Neuron (in vitro differentiated cells): ENCODE measurements around the gene FHDC1.

Experiments
- H2AFZ ChIP-seq: one replicate; pipeline ENCODE4 v1.6.1; 2013; ENCODE audit warnings: low read depth, mild to moderate bottlenecking, inconsistent platforms, low read length, moderate library complexity
- H3K27me3 ChIP-seq: one replicate; pipeline ENCODE4 v1.6.1; 2013; ENCODE audit warnings: low read length; ENCODE audit not compliant: insufficient read depth
- H3K36me3 ChIP-seq: one replicate; pipeline ENCODE4 v1.6.1; 2013; ENCODE audit warnings: low read length; ENCODE audit not compliant: insufficient read depth
- H3K4me1 ChIP-seq: one replicate; pipeline ENCODE4 v1.6.1; 2013; ENCODE audit warnings: low read length; ENCODE audit not compliant: insufficient read depth
- H3K4me3 ChIP-seq: 2 replicates; pipeline ENCODE4 v1.5.1; 2013; ENCODE audit warnings: mild to moderate bottlenecking, low read length, moderate library complexity
- H3K9me3 ChIP-seq: one replicate; pipeline ENCODE4 v1.6.1; 2013; ENCODE audit warnings: low read length

Gene FHDC1

DNA sequence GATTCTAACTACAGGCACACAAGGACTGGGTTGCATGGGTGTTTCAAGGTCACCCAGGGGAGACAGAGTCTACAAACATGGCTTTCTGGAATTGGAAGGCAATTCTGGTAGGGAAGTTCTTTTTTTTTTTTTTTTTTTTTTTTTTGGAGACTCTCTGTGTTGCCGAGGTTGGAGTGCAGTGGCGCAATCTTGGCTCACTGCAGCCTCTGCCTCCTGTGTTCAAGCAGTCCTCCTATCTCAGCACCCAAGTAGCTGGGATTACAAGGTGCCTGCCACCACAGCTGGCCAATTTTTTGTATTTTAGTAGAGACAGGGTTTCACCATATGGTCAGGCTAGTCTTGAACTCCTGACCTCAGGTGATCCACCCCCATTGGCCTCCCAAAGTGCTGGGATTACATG is 16.3 kb upstream of the FHDC1 start:
- no peaks in the 10 kb centered on the region for H3K4me1 ChIP-seq
- H3K4me3 ChIP-seq = no peak overlapping the region
- no peaks in the 10 kb centered on the region for H3K27me3 ChIP-seq
- peaks cover 14% of the 10 kb centered on the region for H3K9me3 ChIP-seq
- H2AFZ ChIP-seq = no peak overlapping the region
- H3K36me3 ChIP-seq = no peaks in the 10 kb centered on the region

GRCh38 chr4:152920768-152921167 is 15.4 kb upstream of the FHDC1 start:
- Histone ChIP-seq H3K4me3 (no peak overlapping the region), H3K4me1 (no peaks in the 10 kb centered on the region), H2AFZ (no peak overlapping the region), H3K27me3 (no peaks in the 10 kb centered on the region), H3K36me3 (no peaks in the 10 kb centered on the region), H3K9me3 (peaks cover 14% of the 10 kb centered on the region)

- Histone ChIP-seq H3K4me1 (no peaks in the 10 kb centered on the region), H2AFZ (no peak overlapping the region), H3K9me3 (peaks cover 14% of the 10 kb centered on the region), H3K4me3 (no peak overlapping the region), H3K27me3 (no peaks in the 10 kb centered on the region), H3K36me3 (no peaks in the 10 kb centered on the region)
These were observed 14.8 kb upstream of the FHDC1 start for GRCh38 chr4:152921284-152921683.

DNA sequence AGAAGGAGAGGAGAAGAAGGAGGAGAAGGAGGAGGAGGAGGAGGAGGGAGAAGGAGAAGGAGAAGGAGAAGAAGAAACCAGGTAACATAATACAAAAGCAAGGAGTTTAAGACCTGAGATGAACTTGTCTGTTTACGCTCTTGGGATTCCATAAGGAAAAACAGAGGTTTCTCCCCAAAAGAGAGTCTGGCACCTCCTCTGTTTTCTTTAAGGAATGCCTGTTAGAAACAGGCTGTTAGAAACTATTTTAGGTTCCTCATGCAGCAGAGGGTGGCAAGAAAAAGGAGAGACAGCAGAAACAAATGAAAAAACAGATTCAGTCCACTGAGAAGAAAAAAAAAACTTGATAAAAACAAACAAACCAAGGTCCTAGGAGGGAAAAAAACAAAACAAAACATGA is 10.3 kb upstream of the FHDC1 start:
- H3K36me3 ChIP-seq = no peaks in the 10 kb centered on the region

GRCh38 chr4:152926959-152927358 is 9.2 kb upstream of the FHDC1 start:
- H3K4me1 ChIP-seq = peaks cover 8% of the 10 kb centered on the region
- H3K36me3 ChIP-seq = no peaks in the 10 kb centered on the region
- no peak overlapping the region for H2AFZ ChIP-seq
- no peaks in the 10 kb centered on the region for H3K27me3 ChIP-seq
- no peak overlapping the region for H3K4me3 ChIP-seq
- H3K9me3 ChIP-seq = no peaks in the 10 kb centered on the region

More for the DNA sequence above, 10.3 kb upstream of the FHDC1 start:
- Histone ChIP-seq H3K9me3 (no peaks in the 10 kb centered on the region), H3K4me1 (peaks cover 8% of the 10 kb centered on the region), H3K27me3 (no peaks in the 10 kb centered on the region), H3K4me3 (no peak overlapping the region), H2AFZ (no peak overlapping the region)

- no peaks in the 10 kb centered on the region for H3K9me3 ChIP-seq
- no peak overlapping the region for H2AFZ ChIP-seq
- no peak overlapping the region for H3K4me3 ChIP-seq
- no peaks in the 10 kb centered on the region for H3K27me3 ChIP-seq
- H3K4me1 ChIP-seq = peaks cover 8% of the 10 kb centered on the region
- H3K36me3 ChIP-seq = no peaks in the 10 kb centered on the region
These were observed 8.4 kb upstream of the FHDC1 start for GRCh38 chr4:152927737-152928136.

DNA sequence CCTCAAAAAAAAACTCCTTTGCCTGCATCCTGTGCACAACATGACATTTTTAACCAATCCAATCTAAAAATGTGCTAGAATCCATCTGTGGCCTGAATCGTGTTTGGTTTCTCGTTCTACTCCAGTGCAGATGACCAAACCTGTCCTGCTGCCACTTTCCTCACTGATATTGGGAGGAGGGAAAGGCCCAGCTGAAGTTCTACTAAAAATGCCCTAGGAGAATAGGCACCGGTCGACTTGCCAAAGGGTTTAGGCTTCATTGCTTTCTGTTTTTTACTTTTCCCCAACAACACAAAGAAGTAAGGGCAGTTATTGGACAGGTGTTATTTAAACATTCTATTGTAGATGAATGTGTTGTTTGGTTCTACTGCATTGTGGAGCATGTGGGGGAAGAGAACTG is 7.8 kb upstream of the FHDC1 start:
- peaks cover 8% of the 10 kb centered on the region for H3K4me1 ChIP-seq
- no peak overlapping the region for H2AFZ ChIP-seq
- H3K4me3 ChIP-seq = no peak overlapping the region
- H3K36me3 ChIP-seq = no peaks in the 10 kb centered on the region
- H3K27me3 ChIP-seq = peaks cover 5% of the 10 kb centered on the region
- H3K9me3 ChIP-seq = no peaks in the 10 kb centered on the region

DNA sequence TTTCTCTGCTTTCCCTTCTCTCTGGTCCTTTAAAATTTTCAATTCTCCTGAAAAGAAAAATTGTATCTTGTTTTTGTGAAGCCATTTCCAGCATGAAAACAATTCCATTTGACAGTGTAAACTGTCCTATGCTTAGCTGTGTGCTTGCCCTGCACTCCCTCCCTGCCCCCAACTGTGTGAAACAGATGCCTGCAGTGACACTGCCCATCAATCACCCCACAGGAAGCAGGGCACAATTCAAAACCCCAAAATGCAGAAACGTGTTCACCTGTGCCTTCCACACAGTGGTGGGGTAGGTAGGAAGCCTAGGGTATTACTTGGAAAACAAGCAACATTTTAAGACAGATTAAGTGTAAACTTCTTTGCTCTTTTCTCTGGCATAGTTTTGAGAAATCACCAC is 6.2 kb upstream of the FHDC1 start:
- no peaks in the 10 kb centered on the region for H3K36me3 ChIP-seq
- no peak overlapping the region for H3K4me3 ChIP-seq
- peaks cover 8% of the 10 kb centered on the region for H3K4me1 ChIP-seq

GRCh38 chr4:152935143-152935542 is 980 bp upstream of the FHDC1 start:
- peaks cover 23% of the 10 kb centered on the region for H3K4me1 ChIP-seq
- no peaks in the 10 kb centered on the region for H3K9me3 ChIP-seq
- H2AFZ ChIP-seq = peak overlapping the region; percentile 93
- H3K4me3 ChIP-seq = peak overlapping the region; percentile 62
- peaks cover 53% of the 10 kb centered on the region for H3K27me3 ChIP-seq
- H3K36me3 ChIP-seq = no peaks in the 10 kb centered on the region

More for the DNA sequence above, 6.2 kb upstream of the FHDC1 start:
- no peak overlapping the region for H2AFZ ChIP-seq
- peaks cover 16% of the 10 kb centered on the region for H3K27me3 ChIP-seq
- no peaks in the 10 kb centered on the region for H3K9me3 ChIP-seq

GRCh38 chr4:152936446-152937335 is 568 bp downstream of the FHDC1 start:
- peak overlapping the region; percentile 62 for H3K4me3 ChIP-seq
- H3K36me3 ChIP-seq = no peaks in the 10 kb centered on the region
- peak overlapping the region; percentile 93 for H2AFZ ChIP-seq
- peaks cover 56% of the 10 kb centered on the region for H3K27me3 ChIP-seq
- H3K9me3 ChIP-seq = no peaks in the 10 kb centered on the region
- H3K4me1 ChIP-seq = peaks cover 23% of the 10 kb centered on the region

DNA sequence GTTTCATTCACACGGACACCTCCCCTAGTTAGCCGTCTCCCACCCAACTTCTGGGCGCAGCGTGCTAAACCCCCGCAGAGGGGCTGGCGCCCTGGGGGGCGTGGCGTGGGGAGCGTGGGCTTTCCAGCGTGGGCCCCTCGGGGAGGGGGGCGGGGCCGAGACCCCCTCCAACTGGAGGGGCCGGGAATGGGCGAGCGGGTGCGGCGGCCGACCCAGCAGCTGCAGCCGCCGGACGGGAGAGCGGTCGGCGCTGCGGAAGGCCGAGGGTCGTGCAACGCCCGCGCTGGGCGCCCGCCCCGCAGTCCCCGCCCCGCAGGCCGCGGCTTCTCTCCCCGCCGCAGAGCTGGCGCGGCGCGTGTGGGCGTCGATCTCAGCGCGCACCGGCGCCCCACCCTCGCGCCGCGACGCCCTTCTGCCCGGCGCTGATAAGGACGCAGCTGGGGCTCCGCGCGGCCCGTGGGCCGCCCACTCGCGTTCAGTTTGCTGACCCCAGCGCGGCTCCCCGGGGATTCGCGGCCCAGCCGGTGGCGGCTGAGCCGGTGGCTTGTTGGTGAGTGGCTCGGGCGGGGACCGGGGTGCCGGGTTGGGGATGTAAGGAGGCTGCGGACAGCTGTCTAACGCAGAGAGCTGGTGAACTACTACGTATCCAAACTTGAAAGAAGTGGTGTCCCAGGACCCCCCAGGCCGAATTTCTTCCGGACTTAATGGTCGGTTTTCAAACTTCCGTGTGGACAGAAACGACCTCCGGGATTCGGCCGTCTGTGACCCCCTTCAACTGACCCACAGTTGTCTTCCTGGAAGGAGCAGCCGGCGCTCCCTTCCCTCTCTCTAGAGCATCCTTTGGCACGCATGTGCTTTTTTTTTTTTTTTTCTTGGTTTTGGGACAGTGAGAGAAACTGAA is 1.5 kb downstream of the FHDC1 start:
- H3K4me1 ChIP-seq = peaks cover 23% of the 10 kb centered on the region
- H2AFZ ChIP-seq = peak overlapping the region; percentile 93
- peaks cover 56% of the 10 kb centered on the region for H3K27me3 ChIP-seq
- H3K36me3 ChIP-seq = no peaks in the 10 kb centered on the region
- H3K4me3 ChIP-seq = peak overlapping the region; percentile 62
- no peaks in the 10 kb centered on the region for H3K9me3 ChIP-seq

DNA sequence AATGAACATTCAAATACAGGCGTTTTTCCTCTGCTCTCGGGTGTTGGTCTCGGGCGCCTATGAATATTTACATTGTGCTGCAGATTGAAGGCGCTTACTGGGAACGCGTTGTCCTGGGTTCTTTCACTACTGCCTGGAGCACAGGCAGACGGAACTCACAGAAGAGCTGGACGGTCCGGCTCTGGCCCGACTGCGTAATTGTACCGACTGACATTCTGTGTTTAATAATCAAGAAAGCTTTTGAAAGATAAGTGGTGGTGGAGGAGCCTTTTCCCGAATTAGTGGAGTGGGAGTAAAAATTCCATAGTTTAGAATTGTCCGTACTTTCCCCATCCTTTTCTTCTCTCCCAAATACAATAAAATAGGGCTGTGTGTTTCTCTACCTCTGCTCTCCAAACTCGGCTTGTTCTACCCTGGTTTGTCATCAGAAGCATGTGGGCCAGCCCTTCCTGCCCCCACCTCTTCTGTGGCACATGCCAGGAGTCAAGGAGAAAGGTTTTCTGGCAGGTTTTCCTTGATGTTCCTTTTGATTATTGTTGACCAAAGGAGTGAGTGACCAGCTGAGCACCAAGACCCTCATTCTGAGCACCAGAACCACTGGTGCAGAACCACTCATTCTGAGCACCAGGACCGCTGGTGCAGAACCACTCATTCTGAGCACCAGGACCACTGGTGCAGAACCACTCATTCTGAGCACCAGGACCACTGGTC is 2.3 kb downstream of the FHDC1 start:
- Histone ChIP-seq H3K27me3 (peaks cover 51% of the 10 kb centered on the region), H3K36me3 (no peaks in the 10 kb centered on the region), H2AFZ (no peak overlapping the region), H3K4me3 (peak overlapping the region; percentile 62), H3K9me3 (no peaks in the 10 kb centered on the region), H3K4me1 (peaks cover 23% of the 10 kb centered on the region)
